Measurements from ENCODE around the gene TP73.
A peak's percentile ranks its signal among the peaks of the same experiment; 100 is the strongest.
"Not testable (repeated sequence)": the region's sequence is repeated elsewhere in the genome, so short reads cannot be mapped to it uniquely, and the experiment has no call there.

The TP73 gene

DNA sequence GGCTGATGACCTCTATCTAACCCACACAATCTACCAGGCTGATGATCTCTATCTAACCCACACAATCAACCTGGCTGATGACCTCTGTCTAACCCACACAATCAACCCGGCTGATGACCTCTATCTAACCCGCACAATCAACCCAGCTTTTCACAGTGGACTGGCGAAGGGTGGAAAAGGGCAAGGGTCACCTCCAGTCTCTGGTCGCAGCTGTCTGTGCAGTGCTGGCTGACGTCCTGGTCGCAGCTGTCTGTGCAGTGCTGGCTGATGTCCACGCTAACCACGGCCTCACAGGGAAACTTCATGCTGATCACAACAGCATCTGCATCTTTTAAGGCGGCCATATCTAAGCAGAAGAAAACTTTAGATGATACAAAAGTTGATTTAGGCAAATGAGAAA is 87.7 kb downstream of the TP73 start:
- no peaks in the 10 kb centered on the region for H3K27me3 Mint-ChIP-seq (ENCODE audit: low read depth)
- peaks cover 4% of the 10 kb centered on the region for H3K36me3 Mint-ChIP-seq (ENCODE audit: low read depth)
- peaks cover 2% of the 10 kb centered on the region for H3K4me1 Mint-ChIP-seq (ENCODE audit: low read depth)
- no peaks in the 10 kb centered on the region for H3K9me3 Mint-ChIP-seq
- H3K4me3 Mint-ChIP-seq, result no peak overlapping the region
- H3K27ac Mint-ChIP-seq, result no peak overlapping the region

DNA sequence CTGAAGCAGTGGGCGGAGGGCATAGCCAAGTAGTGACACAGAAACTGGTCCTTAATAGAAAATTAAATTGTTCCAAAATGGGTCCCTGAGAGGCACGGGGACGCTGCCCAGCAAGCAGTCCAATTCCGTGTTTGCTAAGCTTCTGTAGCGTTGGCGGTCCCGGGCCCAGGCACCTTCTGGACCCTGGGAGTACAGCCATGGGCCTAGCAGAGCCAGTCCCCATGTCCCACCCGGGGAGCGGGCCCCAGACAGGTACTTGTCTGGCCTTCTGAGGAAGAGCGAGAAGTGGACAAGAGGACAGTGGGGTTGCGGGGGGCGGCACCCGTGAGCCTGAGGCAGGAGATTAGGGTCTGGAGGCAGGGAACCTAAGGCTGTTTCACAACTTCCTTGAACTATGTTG is 88.4 kb downstream of the TP73 start:
- Mint-ChIP-seq H3K4me1 (ENCODE audit: low read depth) (peaks cover 5% of the 10 kb centered on the region), H3K36me3 (ENCODE audit: low read depth) (peaks cover 5% of the 10 kb centered on the region), H3K27me3 (ENCODE audit: low read depth) (no peaks in the 10 kb centered on the region), H3K9me3 (no peaks in the 10 kb centered on the region), H3K27ac (no peak overlapping the region), H3K4me3 (no peak overlapping the region)

DNA sequence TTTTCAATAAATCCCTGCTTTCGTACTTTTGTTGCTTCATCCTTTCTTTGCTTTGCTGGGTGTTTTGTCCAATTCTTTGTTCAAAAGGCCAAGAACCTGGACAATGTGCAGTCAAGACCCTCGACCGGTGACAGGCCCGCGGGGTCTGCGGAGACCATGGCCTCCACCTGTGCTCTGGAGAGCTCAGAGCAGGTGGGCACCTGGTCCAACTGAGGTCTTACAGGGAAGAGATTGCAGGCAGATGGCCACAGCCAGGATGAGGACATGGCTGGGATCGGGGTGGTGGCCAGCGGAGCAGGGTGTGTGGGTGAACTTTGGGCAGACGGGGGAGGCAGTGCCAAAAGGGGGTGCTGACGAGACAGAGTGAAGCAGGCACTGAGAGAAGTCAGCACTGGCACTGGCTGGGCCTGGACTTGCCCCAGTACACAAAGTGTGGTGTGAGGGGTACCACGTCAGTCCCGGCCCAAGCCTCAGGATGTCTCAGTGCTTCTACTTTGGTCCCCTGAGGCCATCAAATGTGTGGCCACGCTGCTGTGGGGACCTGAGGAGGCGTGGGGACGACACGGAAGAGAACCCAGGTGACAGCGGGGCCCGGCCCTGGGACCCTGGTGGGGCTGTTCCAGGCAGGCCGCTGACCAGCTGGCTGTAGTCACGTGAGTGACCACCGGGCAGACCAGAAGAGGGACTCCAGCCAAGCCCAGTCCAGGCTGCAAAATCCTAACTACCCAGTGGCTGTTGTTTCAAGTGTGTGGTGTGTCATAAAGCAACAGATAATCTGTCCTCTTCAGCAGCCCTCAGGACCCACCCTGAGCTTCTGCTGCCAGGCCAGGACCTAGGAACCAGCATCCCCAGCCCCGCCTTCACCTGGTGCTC is 89.5 kb downstream of the TP73 start:
- Mint-ChIP-seq H3K27ac (no peak overlapping the region), H3K9me3 (no peaks in the 10 kb centered on the region), H3K36me3 (ENCODE audit: low read depth) (peaks cover 4% of the 10 kb centered on the region), H3K4me3 (no peak overlapping the region), H3K4me1 (ENCODE audit: low read depth) (peaks cover 14% of the 10 kb centered on the region), H3K27me3 (ENCODE audit: low read depth) (no peaks in the 10 kb centered on the region)

DNA sequence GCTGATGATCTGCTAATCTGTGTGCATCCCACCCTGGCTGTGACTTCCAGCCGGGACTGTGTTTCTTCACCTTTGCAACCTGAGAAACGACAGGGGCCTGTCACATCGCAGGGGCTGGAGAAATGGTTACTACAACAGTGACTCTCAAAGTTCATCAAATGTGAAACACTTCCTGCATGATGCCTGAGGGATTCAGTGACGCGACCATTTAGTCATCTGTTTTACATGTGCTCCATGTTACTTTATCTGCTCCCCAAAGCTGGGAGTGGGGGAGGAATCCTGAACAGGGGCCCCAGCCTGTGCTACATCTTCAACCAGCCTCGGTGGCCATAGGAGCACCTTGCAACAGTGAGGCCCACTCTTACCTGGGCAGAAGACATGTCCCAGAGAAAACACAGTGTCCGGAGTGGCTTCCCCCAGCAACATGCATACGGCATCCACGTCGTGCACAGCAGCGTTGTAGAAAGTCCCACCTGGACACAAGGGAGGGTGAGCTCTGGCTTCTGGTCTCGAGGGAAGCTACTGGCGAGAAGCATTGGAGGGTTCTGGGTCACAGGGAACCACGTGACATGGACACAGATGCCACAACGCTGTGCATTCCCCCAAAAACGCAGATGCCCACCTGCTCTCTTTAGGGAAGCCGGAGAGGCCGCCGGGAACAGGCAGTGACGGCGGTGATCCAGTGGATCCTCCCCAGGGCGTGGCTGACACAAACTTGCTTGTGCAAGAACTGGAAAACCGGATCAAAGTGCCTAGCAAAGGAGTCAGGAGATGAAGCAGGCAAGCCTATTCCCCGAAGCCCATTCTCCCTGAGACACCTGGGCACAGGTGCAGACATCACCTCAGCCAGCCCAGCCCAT is 90.4 kb downstream of the TP73 start:
- no peaks in the 10 kb centered on the region for H3K9me3 Mint-ChIP-seq
- peaks cover 14% of the 10 kb centered on the region for H3K4me1 Mint-ChIP-seq (ENCODE audit: low read depth)
- H3K36me3 Mint-ChIP-seq (ENCODE audit: low read depth), result peaks cover 4% of the 10 kb centered on the region
- no peak overlapping the region for H3K4me3 Mint-ChIP-seq
- no peak overlapping the region for H3K27ac Mint-ChIP-seq
- no peaks in the 10 kb centered on the region for H3K27me3 Mint-ChIP-seq (ENCODE audit: low read depth)

DNA sequence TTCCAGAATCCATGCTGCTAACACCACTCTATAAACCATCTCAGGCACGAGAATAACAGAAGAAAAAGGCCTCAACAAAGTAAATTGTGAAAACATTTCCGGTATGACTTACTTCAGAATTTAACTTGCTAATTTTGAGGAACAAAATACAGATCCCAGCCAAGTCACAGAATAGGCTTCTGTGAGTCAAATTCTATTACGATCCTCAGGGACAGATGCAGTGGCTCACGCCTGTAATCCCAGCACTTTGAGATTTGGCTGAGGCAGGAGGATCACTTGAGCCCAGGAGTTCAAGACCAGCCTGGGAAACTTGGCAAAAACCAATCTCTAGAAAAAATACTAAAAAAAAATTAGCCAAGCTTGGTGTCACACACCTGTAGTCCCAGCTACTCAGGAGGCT is 91.1 kb downstream of the TP73 start:
- Mint-ChIP-seq H3K9me3 (no peaks in the 10 kb centered on the region), H3K36me3 (ENCODE audit: low read depth) (peaks cover 4% of the 10 kb centered on the region), H3K4me1 (ENCODE audit: low read depth) (peaks cover 17% of the 10 kb centered on the region), H3K27ac (no peak overlapping the region), H3K27me3 (ENCODE audit: low read depth) (no peaks in the 10 kb centered on the region), H3K4me3 (no peak overlapping the region)

DNA sequence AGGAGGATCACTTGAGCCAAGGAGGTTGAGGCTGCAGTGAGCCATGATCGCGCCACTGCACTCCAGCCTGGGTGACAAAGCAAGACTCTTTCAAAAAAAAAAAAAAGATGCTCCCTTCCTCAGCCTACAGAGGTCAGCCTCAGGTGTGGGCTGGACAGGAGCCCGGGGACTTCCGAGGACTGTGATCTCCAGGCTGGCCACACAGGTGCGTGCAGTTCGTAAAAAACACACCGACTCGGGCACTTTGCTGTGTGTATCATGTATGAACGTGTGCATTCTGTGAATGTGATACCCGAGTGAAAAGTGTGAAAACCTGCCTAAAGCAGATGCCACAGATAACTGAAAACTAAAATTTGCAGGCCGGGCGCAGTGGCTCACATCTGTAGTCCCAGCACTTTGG is 91.5 kb downstream of the TP73 start:
- Mint-ChIP-seq H3K27me3 (ENCODE audit: low read depth) (no peaks in the 10 kb centered on the region), H3K4me1 (ENCODE audit: low read depth) (peaks cover 17% of the 10 kb centered on the region), H3K4me3 (no peak overlapping the region), H3K27ac (no peak overlapping the region), H3K9me3 (no peaks in the 10 kb centered on the region), H3K36me3 (ENCODE audit: low read depth) (peaks cover 4% of the 10 kb centered on the region)

DNA sequence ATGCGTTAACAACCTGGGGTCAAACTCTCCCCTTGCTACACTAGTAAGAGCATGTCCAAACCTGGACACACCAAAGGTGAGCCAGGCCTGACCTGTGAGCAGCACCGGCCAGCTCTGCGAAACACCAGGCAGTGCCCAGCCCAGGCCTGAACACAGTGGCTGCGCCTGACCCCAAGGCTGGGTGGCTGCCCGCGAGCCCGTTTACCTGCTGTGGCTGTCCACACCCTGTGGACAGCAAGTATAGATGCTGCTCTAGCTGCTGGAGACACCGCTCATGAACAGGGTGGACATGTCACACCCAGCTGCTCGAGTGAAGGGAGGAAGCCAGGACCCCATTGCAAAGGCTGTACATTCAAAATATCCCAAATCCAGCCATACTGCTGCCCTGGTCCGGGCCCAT is 92.3 kb downstream of the TP73 start:
- peaks cover 17% of the 10 kb centered on the region for H3K4me1 Mint-ChIP-seq (ENCODE audit: low read depth)
- H3K9me3 Mint-ChIP-seq, result no peaks in the 10 kb centered on the region
- no peak overlapping the region for H3K27ac Mint-ChIP-seq
- peaks cover 4% of the 10 kb centered on the region for H3K36me3 Mint-ChIP-seq (ENCODE audit: low read depth)
- H3K4me3 Mint-ChIP-seq, result no peak overlapping the region
- H3K27me3 Mint-ChIP-seq (ENCODE audit: low read depth), result no peaks in the 10 kb centered on the region

DNA sequence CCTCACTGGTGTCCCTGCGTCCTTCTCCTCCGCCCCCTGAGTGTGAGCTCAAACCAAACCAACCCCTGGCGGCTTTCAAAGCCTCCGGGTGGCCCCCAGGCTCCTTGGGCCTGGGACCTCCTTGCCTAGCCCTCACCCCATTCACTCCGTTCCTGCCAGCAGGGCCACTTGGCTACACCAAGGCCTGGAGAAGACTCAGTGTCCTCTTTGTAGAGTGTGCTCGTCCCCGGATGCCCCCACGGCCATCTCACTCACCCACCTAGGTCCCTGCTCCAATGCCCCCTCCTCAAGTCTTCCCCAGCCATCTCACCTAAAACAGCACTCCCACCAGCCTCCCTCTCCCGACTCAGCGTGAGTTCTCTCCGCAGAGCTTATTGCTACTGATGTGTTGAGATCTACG is 92.8 kb downstream of the TP73 start:
- no peaks in the 10 kb centered on the region for H3K27me3 Mint-ChIP-seq (ENCODE audit: low read depth)
- H3K4me1 Mint-ChIP-seq (ENCODE audit: low read depth), result peaks cover 17% of the 10 kb centered on the region
- H3K9me3 Mint-ChIP-seq, result no peaks in the 10 kb centered on the region
- H3K4me3 Mint-ChIP-seq, result peak overlapping the region; percentile 19
- peak overlapping the region; percentile 34 for H3K27ac Mint-ChIP-seq
- H3K36me3 Mint-ChIP-seq (ENCODE audit: low read depth), result peaks cover 4% of the 10 kb centered on the region

DNA sequence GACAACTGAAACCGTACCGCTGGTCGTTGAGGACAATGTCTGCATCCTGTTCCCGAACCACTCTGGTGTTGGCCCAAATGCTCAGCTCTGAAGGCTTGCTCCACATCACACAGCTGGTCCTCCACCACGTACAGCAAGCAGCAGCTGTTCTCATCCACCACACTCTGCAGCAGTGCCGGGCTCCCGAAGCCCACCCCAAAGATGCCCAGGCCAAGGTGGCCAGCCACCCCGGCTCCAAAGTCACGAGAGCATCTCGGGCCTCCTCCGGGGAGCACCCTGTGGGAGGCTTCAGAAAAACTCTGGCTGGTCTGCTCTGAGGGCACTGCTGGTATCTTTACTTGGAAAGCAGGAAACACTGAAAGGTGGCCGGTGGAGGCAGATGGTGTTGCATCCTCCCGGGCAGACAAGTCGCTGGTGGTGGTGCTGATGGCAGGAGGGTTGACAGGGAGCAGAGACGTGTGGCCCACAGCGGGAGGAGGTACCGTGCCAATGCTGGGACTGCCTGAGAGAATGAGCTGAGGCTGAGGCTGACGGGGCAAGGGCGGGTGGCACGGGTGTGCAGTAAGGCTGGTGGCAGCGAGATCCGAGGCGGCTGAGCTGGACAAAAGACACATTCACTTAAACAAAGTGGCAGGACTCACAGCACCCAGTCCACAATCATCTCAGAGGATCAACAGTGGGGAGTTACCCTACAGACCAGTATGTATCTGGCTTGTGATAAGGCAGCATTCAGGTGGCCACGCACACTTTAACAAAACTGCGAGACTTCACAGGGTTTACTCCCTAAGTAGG is 93.5 kb downstream of the TP73 start:
- H3K4me3 Mint-ChIP-seq, result peak overlapping the region; percentile 74
- no peaks in the 10 kb centered on the region for H3K27me3 Mint-ChIP-seq (ENCODE audit: low read depth)
- no peaks in the 10 kb centered on the region for H3K9me3 Mint-ChIP-seq
- H3K27ac Mint-ChIP-seq, result peak overlapping the region; percentile 59
- H3K4me1 Mint-ChIP-seq (ENCODE audit: low read depth), result peaks cover 17% of the 10 kb centered on the region
- H3K36me3 Mint-ChIP-seq (ENCODE audit: low read depth), result peaks cover 4% of the 10 kb centered on the region

DNA sequence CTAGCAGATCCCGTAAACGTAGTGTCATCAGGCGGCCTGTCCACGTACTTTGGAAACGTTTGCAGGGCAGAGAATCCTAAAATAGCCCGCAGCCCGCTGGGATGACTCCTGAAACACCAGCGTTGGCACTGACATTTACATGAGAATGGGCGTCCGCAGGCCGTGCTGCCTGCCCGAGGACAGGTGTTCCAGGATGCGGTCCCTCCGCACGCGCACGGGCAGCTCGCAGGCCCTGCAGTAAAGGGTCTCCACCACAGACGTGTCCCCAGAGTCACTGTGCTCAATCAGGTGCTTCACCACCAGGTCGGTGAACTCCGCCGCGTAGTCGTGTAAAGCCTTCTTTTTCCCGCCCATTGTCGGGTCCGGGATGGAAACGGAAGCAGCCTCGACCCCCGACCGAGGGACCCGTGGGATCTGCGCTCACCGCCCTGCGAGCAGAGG is 94.1 kb downstream of the TP73 start:
- peaks cover 5% of the 10 kb centered on the region for H3K27me3 Mint-ChIP-seq (ENCODE audit: low read depth)
- H3K4me1 Mint-ChIP-seq (ENCODE audit: low read depth), result peaks cover 17% of the 10 kb centered on the region
- H3K27ac Mint-ChIP-seq, result no peak overlapping the region
- H3K9me3 Mint-ChIP-seq, result no peaks in the 10 kb centered on the region
- peak overlapping the region; percentile 74 for H3K4me3 Mint-ChIP-seq
- peaks cover 4% of the 10 kb centered on the region for H3K36me3 Mint-ChIP-seq (ENCODE audit: low read depth)

DNA sequence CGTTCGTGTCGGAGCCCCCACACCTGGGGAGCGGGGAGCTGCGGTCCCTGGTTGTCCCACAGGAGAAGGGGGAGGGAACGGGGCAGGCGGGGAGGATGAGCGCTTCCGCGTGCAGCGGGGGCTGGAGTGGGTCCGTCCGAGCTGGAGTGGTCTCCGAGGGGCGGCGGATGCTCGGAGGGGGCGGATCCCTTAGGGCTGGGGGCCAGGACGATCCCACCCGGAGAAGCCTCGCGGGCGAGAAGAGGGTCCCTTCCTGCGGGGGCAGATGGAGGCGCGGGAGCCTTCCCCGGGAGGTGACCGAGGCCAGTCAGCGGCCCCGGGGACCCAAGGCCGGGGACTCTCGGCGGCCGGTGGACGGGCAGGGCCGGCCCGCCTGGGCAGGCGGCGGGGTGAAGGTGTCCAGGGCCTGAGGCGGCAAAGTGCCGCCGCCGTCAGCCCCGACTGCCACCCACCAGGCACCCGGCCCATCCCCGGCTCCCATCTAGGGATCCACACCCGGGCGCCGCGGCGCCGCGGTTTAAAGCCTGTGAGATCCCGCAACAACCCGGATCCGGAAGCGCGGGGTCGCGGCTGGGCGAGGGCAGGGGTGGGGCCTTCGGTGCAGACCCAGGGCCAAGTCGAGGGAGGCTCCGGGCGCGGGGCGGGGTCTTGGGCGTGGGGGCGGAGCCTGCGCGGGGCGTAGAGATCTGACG is 94.7 kb downstream of the TP73 start:
- no peak overlapping the region for H3K27ac Mint-ChIP-seq

DNA sequence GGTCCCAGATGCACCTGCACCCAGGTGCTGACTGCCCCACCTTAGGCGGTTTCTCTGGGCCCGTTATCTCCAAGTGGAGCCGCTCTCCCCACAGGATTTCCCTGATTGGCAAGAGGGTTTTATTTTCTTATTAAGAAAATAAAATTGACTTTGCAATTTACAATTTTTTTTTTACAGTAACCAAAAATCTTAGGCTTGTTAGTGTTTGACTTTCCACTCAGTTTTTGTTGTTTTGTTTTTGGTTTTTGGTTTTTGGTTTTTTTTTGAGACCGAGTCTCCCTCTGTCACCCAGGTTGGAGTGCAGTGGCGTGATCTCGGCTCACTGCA is 95.2 kb downstream of the TP73 start:
- Mint-ChIP-seq H3K27me3 (ENCODE audit: low read depth) (peaks cover 5% of the 10 kb centered on the region), H3K4me3 (peak overlapping the region; percentile 61), H3K4me1 (ENCODE audit: low read depth) (peaks cover 17% of the 10 kb centered on the region), H3K9me3 (no peaks in the 10 kb centered on the region), H3K36me3 (ENCODE audit: low read depth) (peaks cover 2% of the 10 kb centered on the region), H3K27ac (no peak overlapping the region)

More for the DNA sequence above, 94.7 kb downstream of the TP73 start:
- Mint-ChIP-seq H3K9me3 (no peaks in the 10 kb centered on the region), H3K4me3 (peak overlapping the region; percentile 74), H3K36me3 (ENCODE audit: low read depth) (peaks cover 2% of the 10 kb centered on the region), H3K4me1 (ENCODE audit: low read depth) (peaks cover 17% of the 10 kb centered on the region), H3K27me3 (ENCODE audit: low read depth) (peaks cover 5% of the 10 kb centered on the region)

DNA sequence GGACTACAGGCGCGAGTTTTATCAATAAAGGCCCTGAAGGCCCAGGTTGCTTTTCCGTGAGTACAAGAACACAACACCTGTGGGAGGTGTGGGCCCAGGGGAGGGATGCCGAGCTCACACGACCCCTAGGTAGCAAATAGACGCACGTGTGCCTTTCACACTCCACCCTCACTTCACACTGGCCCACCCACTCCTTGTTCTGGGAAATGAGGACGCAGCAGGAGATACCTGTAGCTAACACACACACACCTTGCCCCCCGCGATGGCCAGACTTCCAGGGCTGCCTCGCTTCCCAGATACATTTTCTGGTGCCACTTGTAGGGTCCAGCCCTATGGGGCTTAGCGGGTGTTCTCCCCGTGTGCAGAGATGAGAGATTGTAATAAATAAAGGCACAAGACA is 95.6 kb downstream of the TP73 start:
- Mint-ChIP-seq H3K4me3 (peak overlapping the region; percentile 61), H3K4me1 (ENCODE audit: low read depth) (peaks cover 17% of the 10 kb centered on the region), H3K27ac (no peak overlapping the region), H3K36me3 (ENCODE audit: low read depth) (peaks cover 2% of the 10 kb centered on the region), H3K9me3 (no peaks in the 10 kb centered on the region), H3K27me3 (ENCODE audit: low read depth) (peaks cover 5% of the 10 kb centered on the region)

DNA sequence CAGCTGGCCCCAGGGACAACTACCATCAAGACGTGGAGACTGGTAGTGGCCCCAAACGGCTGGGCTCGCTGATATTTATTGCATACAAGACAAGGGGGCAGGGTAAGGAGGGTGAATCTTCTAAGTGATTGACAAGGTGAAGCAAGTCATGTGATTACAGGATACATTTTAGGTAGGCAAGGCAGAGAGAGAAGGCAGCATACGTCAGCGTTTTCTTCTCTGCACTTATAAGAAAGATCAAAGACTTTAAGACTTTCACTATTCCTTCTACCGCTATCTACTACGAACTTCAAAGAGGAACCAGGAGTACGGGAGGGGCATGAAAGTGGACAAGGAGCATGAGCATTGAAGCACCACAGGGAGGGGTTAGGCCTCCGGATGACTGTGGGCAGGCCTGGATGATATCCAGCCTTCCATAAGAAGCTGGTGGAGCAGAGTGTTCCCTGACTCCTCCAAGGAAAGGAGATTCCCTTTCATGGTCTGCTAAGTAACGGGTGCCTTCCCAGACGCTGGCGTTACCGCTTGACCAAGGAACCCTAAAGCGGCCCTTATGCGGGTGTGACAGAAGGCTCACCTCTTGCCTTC is 96.1 kb downstream of the TP73 start:
- not testable (repeated sequence) for H3K36me3 Mint-ChIP-seq (ENCODE audit: low read depth); H3K27me3 Mint-ChIP-seq (ENCODE audit: low read depth); H3K9me3 Mint-ChIP-seq; H3K27ac Mint-ChIP-seq
- peaks cover 17% of the 10 kb centered on the region for H3K4me1 Mint-ChIP-seq (ENCODE audit: low read depth)
- peak overlapping the region; percentile 61 for H3K4me3 Mint-ChIP-seq

All from T-helper 1 cell treated with Interleukin-12 subunit alpha and Interleukin-12 subunit beta and Interleukin-4 antibody, amounts not matched to agents 30 μg/mL and 1 μg/mL, for 36 hours (primary cell).